H1 (cell line): ENCODE data around the gene SLC8A1. TPM values are rescaled to one million over a fixed set of nuclear protein-coding genes. Genes with fewer than 3 reads are reported as not detected.

Source experiments
- CTCF ChIA-PET: fragments of 300-600 bp; sonication (Branson Sonifier 250); formaldehyde crosslinking; loops from one replicate; lab custom pipeline; 2021; ENCODE audit not compliant: partially characterized antibody; lab: Charles Lee
- POLR2A ChIA-PET: fragments of 300-600 bp; sonication (Branson Sonifier 250); formaldehyde crosslinking; loops from one replicate; lab custom pipeline; 2021; ENCODE audit warnings: inconsistent platforms; ENCODE audit not compliant: partially characterized antibody; lab: Charles Lee
- DNase-seq, 2 experiments: peaks; one replicate each; pipeline versions ENCODE4 v3.0.0 to v3.0.0-alpha.2; 2010 to 2022; ENCODE audit warnings: low spot score in 2 of 2, low read depth in 1 of 2, mixed read lengths in 1 of 2
- FAIRE-seq: peaks from 2 replicates; lab custom pipeline; 2011; peaks lifted over from hg19 to GRCh38; lab: Jason Lieb, UNC
- H2AFZ ChIP-seq: 2 replicates; pipeline ENCODE4 v1.8.1; 2012; ENCODE audit warnings: low read length, inconsistent platforms
- H2AK5ac ChIP-seq: 2 replicates; pipeline ENCODE4 v1.6.1; 2013; ENCODE audit warnings: low read depth, low read length
- H2BK120ac ChIP-seq: replicated peaks from 2 replicates; pipeline ENCODE3; 2013; ENCODE audit warnings: low read depth, low read length, inconsistent platforms
- H2BK12ac ChIP-seq: 2 replicates; pipeline ENCODE4 v1.6.1; 2013; ENCODE audit warnings: low read depth, low read length
- H2BK15ac ChIP-seq: 2 replicates; pipeline ENCODE4 v1.6.1; 2013; ENCODE audit warnings: low read length
- H2BK20ac ChIP-seq: 2 replicates; pipeline ENCODE4 v1.6.1; 2013; ENCODE audit warnings: low read length
- H2BK5ac ChIP-seq: 2 replicates; pipeline ENCODE4 v1.6.1; 2013; ENCODE audit warnings: low read depth, low read length
- H3K14ac ChIP-seq: 2 replicates; pipeline ENCODE4 v1.6.1; 2013; ENCODE audit warnings: inconsistent platforms; ENCODE audit not compliant: insufficient read length
- H3K18ac ChIP-seq: 2 replicates; pipeline ENCODE4 v1.6.1; 2013; ENCODE audit warnings: low read length; ENCODE audit errors: extremely low read depth
- H3K23ac ChIP-seq: 2 replicates; pipeline ENCODE4 v1.6.1; 2013; ENCODE audit warnings: inconsistent platforms; ENCODE audit not compliant: insufficient read length
- H3K23me2 ChIP-seq: 2 replicates; pipeline ENCODE4 v1.6.1; 2013; ENCODE audit warnings: low read depth, low read length
- H3K27ac ChIP-seq: 2 replicates; pipeline ENCODE4 v1.6.1; 2011; ENCODE audit warnings: low read depth, low read length, inconsistent platforms
- H3K27me3 ChIP-seq, 4 experiments: replicated peaks in 1 of 4; 1 replicate in 1 of 4; 2 replicates in 3 of 4; pipeline versions ENCODE4 v1.6.1 to v1.8.1; 2011 to 2013; ENCODE audit warnings: low read length in 3 of 4, mild to moderate bottlenecking in 3 of 4, inconsistent platforms in 2 of 4, mixed read lengths in 2 of 4, moderate library complexity in 1 of 4; ENCODE audit not compliant: control insufficient read depth in 3 of 4, insufficient read depth in 3 of 4; ENCODE audit errors: extremely low read depth in 1 of 4
- H3K36me3 ChIP-seq, 4 experiments: 2 replicates each; pipeline versions ENCODE4 v1.6.1 to v1.8.1; 2011 to 2013; ENCODE audit warnings: mild to moderate bottlenecking in 4 of 4, low read length in 3 of 4, moderate library complexity in 2 of 4, control low read depth in 1 of 4, inconsistent platforms in 1 of 4; ENCODE audit not compliant: insufficient read depth in 4 of 4, control insufficient read depth in 2 of 4
- H3K4ac ChIP-seq: replicated peaks from 2 replicates; pipeline ENCODE3; 2013; ENCODE audit warnings: low read length, low read depth, mixed read lengths, inconsistent platforms; ENCODE audit not compliant: insufficient read length
- H3K4me1 ChIP-seq, 4 experiments: replicated peaks in 1 of 4; 1 replicate in 1 of 4; 2 replicates in 3 of 4; pipeline versions ENCODE4 v1.6.1 to v1.8.1; 2011 to 2013; ENCODE audit warnings: low read length in 3 of 4, inconsistent platforms in 2 of 4, mixed read lengths in 1 of 4; ENCODE audit not compliant: insufficient read depth in 4 of 4, control insufficient read depth in 3 of 4
- H3K4me2 ChIP-seq, 2 experiments: 2 replicates each; pipeline versions ENCODE4 v1.6.1 to v1.8.1; 2011 to 2013; ENCODE audit warnings: low read depth in 2 of 2, low read length in 2 of 2, control low read depth in 1 of 2, inconsistent platforms in 1 of 2, mild to moderate bottlenecking in 1 of 2; ENCODE audit not compliant: insufficient read depth in 1 of 2
- H3K4me3 ChIP-seq, 4 experiments: fragments of 200-600, 300-600 bp in 1 of 4; sonication (generic), shearing (Covaris generic), sonication (Bioruptor Twin) in 1 of 4; 2 replicates each; pipeline versions ENCODE4 v1.5.1 to v1.8.1; 2011 to 2016; ENCODE audit warnings: low read length in 4 of 4, low read depth in 3 of 4, control low read depth in 2 of 4, inconsistent platforms in 2 of 4, mild to moderate bottlenecking in 2 of 4, mixed read lengths in 1 of 4, moderate library complexity in 1 of 4; ENCODE audit not compliant: insufficient read depth in 2 of 4; ENCODE audit errors: extremely low read depth in 1 of 4
- H3K56ac ChIP-seq: replicated peaks from 2 replicates; pipeline ENCODE3; 2013; ENCODE audit warnings: low read depth, mild to moderate bottlenecking, mixed read lengths, low read length, inconsistent platforms; ENCODE audit not compliant: insufficient read length
- H3K79me1 ChIP-seq: 2 replicates; pipeline ENCODE4 v1.6.1; 2013; ENCODE audit warnings: low read depth, low read length, control low read depth
- H3K79me2 ChIP-seq, 2 experiments: 2 replicates each; pipeline versions ENCODE4 v1.6.1 to v1.8.1; 2012 to 2013; ENCODE audit warnings: low read length in 2 of 2, mild to moderate bottlenecking in 2 of 2, inconsistent platforms in 1 of 2; ENCODE audit not compliant: insufficient read depth in 2 of 2, control insufficient read depth in 1 of 2
- H3K9ac ChIP-seq, 4 experiments: replicated peaks in 1 of 4; 1 replicate in 1 of 4; 2 replicates in 3 of 4; pipeline versions ENCODE4 v1.6.1 to v1.8.1; 2011 to 2013; ENCODE audit warnings: low read depth in 3 of 4, low read length in 3 of 4, control low read depth in 2 of 4, mild to moderate bottlenecking in 2 of 4, moderate library complexity in 2 of 4, inconsistent platforms in 1 of 4; ENCODE audit errors: extremely low read depth in 1 of 4
- H3K9me3 ChIP-seq, 2 experiments: 2 replicates each; pipeline versions ENCODE4 v1.6.1 to v1.8.1; 2012 to 2013; ENCODE audit warnings: mild to moderate bottlenecking in 2 of 2, moderate library complexity in 2 of 2, control low read depth in 1 of 2, inconsistent platforms in 1 of 2, low read depth in 1 of 2, low read length in 1 of 2, mixed read lengths in 1 of 2; ENCODE audit not compliant: insufficient read depth in 2 of 2
- H4K20me1 ChIP-seq, 2 experiments: replicated peaks in 1 of 2; 2 replicates each; pipeline versions ENCODE3 to v1.8.1; 2011 to 2013; ENCODE audit warnings: inconsistent platforms in 2 of 2, low read length in 2 of 2, mild to moderate bottlenecking in 1 of 2; ENCODE audit not compliant: insufficient read depth in 2 of 2, control insufficient read depth in 1 of 2
- H4K5ac ChIP-seq: 2 replicates; pipeline ENCODE4 v1.6.1; 2013; ENCODE audit warnings: low read length, low read depth, mixed read lengths, inconsistent platforms; ENCODE audit not compliant: insufficient read length
- H4K8ac ChIP-seq: 2 replicates; pipeline ENCODE4 v1.8.0; 2013; ENCODE audit warnings: mild to moderate bottlenecking, moderate library complexity, low read length, inconsistent platforms; ENCODE audit not compliant: insufficient read depth; ENCODE audit errors: extremely low read depth
- H4K91ac ChIP-seq: replicated peaks from 2 replicates; pipeline ENCODE3; 2013; ENCODE audit warnings: low read length, mixed read lengths, inconsistent platforms; ENCODE audit not compliant: insufficient read length
- CBX5 ChIP-seq: fragments of 300-800, 300-1000 bp; sonication (generic); IDR thresholded peaks from 2 replicates; pipeline ENCODE4 v1.7.1; 2016; ENCODE audit warnings: antibody characterized with exemption, low read length, low read depth
- RXRA ChIP-seq: IDR thresholded peaks from 2 replicates; pipeline ENCODE4 v1.6.1; 2011; ENCODE audit warnings: low read depth, mild to moderate bottlenecking, low read length, moderate library complexity; ENCODE audit not compliant: insufficient read depth
- WGBS, 2 experiments: shearing (Covaris generic) in 1 of 2; methylation state at CpG; one replicate each; pipeline versions ENCODE4 v1.1.6 to v1.1.7; 2013 to 2015; ENCODE audit warnings: low lambda C conversion rate in 2 of 2, mixed read lengths in 2 of 2, inconsistent platforms in 1 of 2, low coverage in 1 of 2, missing lambda C conversion rate in 1 of 2; ENCODE audit not compliant: insufficient replicate concordance in 2 of 2, insufficient coverage in 1 of 2, insufficient read length in 1 of 2; ENCODE audit errors: extremely low coverage in 1 of 2, missing lambda C conversion rate in 1 of 2; 5-methylcytosine and 5-hydroxymethylcytosine counted together
- polyA plus RNA-seq, 7 experiments: library from polyadenylated mRNA; depleted of rRNA in 3 of 7; stranded (reverse) in 5 of 7; unstranded in 2 of 7; fragments of >200 nt in 5 of 7; fragments of 200-250 nt in 2 of 7; gene quantifications; 1 replicate in 5 of 7; 2 replicates in 1 of 7; 4 replicates in 1 of 7; pipeline versions ENCODE4 v1.2.1 to v1.2.3, GENCODE V29; 2011 to 2013; ENCODE audit warnings: missing spikeins in 2 of 7, mixed read lengths in 2 of 7
- total RNA-seq: library from RNA; stranded (reverse); fragmentation: NEBNext Ultra II Directional; extraction: Animal tissue kit (Norgen Biotek cat#: 25700); gene quantifications from 2 replicates; pipeline ENCODE4 v1.2.1, GENCODE V29; 2021

Gene SLC8A1
- total and polyA plus RNA-seq, 2 of the 8 experiments (the other 6 are each of a cell fraction or from before 2014, with no cell fraction given), result 0.68 to 3.6 TPM

DNA sequence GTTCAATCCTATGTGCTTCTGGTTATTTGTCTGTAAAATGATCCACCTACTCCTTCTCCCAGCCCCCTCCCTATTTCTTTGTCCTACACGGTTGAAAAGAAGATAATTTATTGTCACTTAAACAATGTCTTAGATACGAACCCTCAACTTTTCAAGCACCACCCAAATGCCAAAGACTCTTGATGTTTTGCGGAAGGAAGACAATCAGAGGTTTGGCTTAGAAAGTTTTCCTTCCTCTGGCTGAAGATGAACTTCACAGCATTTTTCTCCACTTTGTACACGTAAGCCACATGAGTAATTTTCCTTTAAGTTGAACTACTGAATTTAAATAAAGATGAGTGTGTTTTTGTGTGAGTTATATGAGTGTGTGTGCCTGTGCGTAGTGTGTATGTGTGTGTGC, 25.5 kb upstream of the SLC8A1 start:
- Histone ChIP-seq H2BK15ac (no peak overlapping the region), H3K23me2 (0 out of 2 replicates have a peak, but pooled peaks cover 2% of the 10 kb centered on the region), H2BK120ac (no peak overlapping the region), H3K4me1 (no peaks in the 10 kb centered on the region), H4K8ac (no peak overlapping the region), H3K27ac (no peak overlapping the region), H2BK5ac (no peak overlapping the region), H3K23ac (no peak overlapping the region), H2AFZ (no peak overlapping the region), H4K20me1 (no peaks in the 10 kb centered on the region), H3K4ac (no peak overlapping the region), H4K5ac (no peak overlapping the region), H3K36me3 (no peaks in the 10 kb centered on the region), H3K4me3 (no peak overlapping the region), H4K91ac (no peak overlapping the region)
- no peak for DNase-seq
- TF ChIP-seq CBX5 (no peak), RXRA (no peak)
- TF ChIP-seq, all 59 proteins: peak for 0
- Histone ChIP-seq H3K27me3 (no peaks in the 10 kb centered on the region), H3K9me3 (no peaks in the 10 kb centered on the region), H3K4me2 (no peak overlapping the region), H3K56ac (no peak overlapping the region), H2BK12ac (no peak overlapping the region), H3K18ac (no peak overlapping the region), H3K79me1 (no peaks in the 10 kb centered on the region), H3K14ac (no peak overlapping the region), H2AK5ac (no peak overlapping the region), H3K79me2 (no peaks in the 10 kb centered on the region), H3K9ac (no peak overlapping the region), H2BK20ac (no peak overlapping the region)
- FAIRE-seq, result no peak
- 84% methylated on average over 5 of the region's 5 CpGs; no CpG with 5 or more reads in 1 of the 2 experiments for WGBS, 2 experiments
- ChIA-PET CTCF (interaction anchor here (0.6 to 2.3 kb wide), 3 partner anchors 10 to 923 kb away, joined by 3 to 12 read pairs (median 3); no protein-coding TSS in a partner anchor), POLR2A (no interaction called here)
